WTC11 (cell line): ENCODE data around the gene LRRIQ4. TPM values are rescaled to one million over a fixed set of nuclear protein-coding genes. Genes with fewer than 3 reads are reported as not detected.

Source experiments
- ATAC-seq: fragments of 200-7000 bp; cut with Tn5 transposase; 2 replicates; pipeline ENCODE4 v1.10.0; 2021; ENCODE audit warnings: mild to moderate bottlenecking, moderate library complexity
- CTCF ChIA-PET: fragments of 300-600 bp; sonication (Branson Sonifier 250); formaldehyde crosslinking; loops from one replicate; lab custom pipeline; 2021; ENCODE audit warnings: antibody characterized with exemption; lab: Charles Lee
- POLR2A ChIA-PET: fragments of 350-600 bp; sonication (Branson Sonifier 250); formaldehyde crosslinking; loops from one replicate; lab custom pipeline; 2021; ENCODE audit warnings: antibody characterized with exemption; lab: Charles Lee
- DNase-seq: peaks from one replicate; pipeline ENCODE4 v3.0.0; 2021; ENCODE audit warnings: low spot score
- H3K27ac Mint-ChIP-seq: 2 replicates; pipeline ENCODE4 v1.8.0; 2021; ENCODE audit warnings: mixed read lengths
- H3K27me3 Mint-ChIP-seq: 2 replicates; pipeline ENCODE4 v1.8.0; 2021; ENCODE audit warnings: low read depth, mild to moderate bottlenecking, moderate library complexity, mixed read lengths
- H3K36me3 Mint-ChIP-seq: 2 replicates; pipeline ENCODE4 v1.8.0; 2021; ENCODE audit warnings: mixed read lengths
- H3K4me1 Mint-ChIP-seq: 2 replicates; pipeline ENCODE4 v1.8.0; 2022; ENCODE audit warnings: mixed read lengths
- H3K4me3 Mint-ChIP-seq: 2 replicates; pipeline ENCODE4 v1.8.0; 2021; ENCODE audit warnings: mild to moderate bottlenecking, moderate library complexity, mixed read lengths
- H3K9me3 Mint-ChIP-seq: 2 replicates; pipeline ENCODE4 v1.8.0; 2021; ENCODE audit warnings: mixed read lengths
- ATF1 ChIP-seq: sonication (generic); formaldehyde crosslinking; IDR thresholded peaks from 2 replicates; pipeline ENCODE4 v1.8.1; 2023; ENCODE audit warnings: mild to moderate bottlenecking, moderate library complexity, missing genetic modification reagents
- E2F5 ChIP-seq: sonication (generic); formaldehyde crosslinking; IDR thresholded peaks from 2 replicates; pipeline ENCODE4 v1.8.1; 2022; ENCODE audit warnings: mild to moderate bottlenecking, moderate library complexity, missing genetic modification reagents
- ESRRA ChIP-seq: sonication (generic); formaldehyde crosslinking; IDR thresholded peaks from 2 replicates; pipeline ENCODE4 v1.8.1; 2022; ENCODE audit warnings: mild to moderate bottlenecking, missing genetic modification reagents, borderline replicate concordance
- ETV6 ChIP-seq: sonication (generic); formaldehyde crosslinking; IDR thresholded peaks from 2 replicates; pipeline ENCODE4 v1.8.1; 2022; ENCODE audit warnings: mild to moderate bottlenecking, missing genetic modification reagents
- FOXP1 ChIP-seq: sonication (generic); formaldehyde crosslinking; IDR thresholded peaks from 2 replicates; pipeline ENCODE4 v1.8.0; 2022; ENCODE audit warnings: missing genetic modification reagents, mild to moderate bottlenecking, moderate library complexity, borderline replicate concordance
- JAZF1 ChIP-seq: fragments of 250-450 bp; sonication (Bioruptor Pico); IDR thresholded peaks from 2 replicates; pipeline ENCODE4 v1.9.0; 2021; ENCODE audit warnings: moderate library complexity, mild to moderate bottlenecking, inconsistent platforms
- JUN ChIP-seq: sonication (generic); formaldehyde crosslinking; IDR thresholded peaks from 2 replicates; pipeline ENCODE4 v1.8.0; 2023; ENCODE audit warnings: mild to moderate bottlenecking, missing genetic modification reagents
- KAT7 ChIP-seq: sonication (generic); formaldehyde crosslinking; IDR thresholded peaks from 2 replicates; pipeline ENCODE4 v1.8.1; 2023; ENCODE audit warnings: missing genetic modification reagents, mild to moderate bottlenecking, borderline replicate concordance
- NR1H2 ChIP-seq: sonication (generic); formaldehyde crosslinking; IDR thresholded peaks from 2 replicates; pipeline ENCODE4 v1.9.0; 2021; ENCODE audit warnings: mild to moderate bottlenecking, moderate library complexity, missing genetic modification reagents
- NR2C2 ChIP-seq: sonication (generic); formaldehyde crosslinking; IDR thresholded peaks from 2 replicates; pipeline ENCODE4 v1.8.0; 2022; ENCODE audit warnings: mild to moderate bottlenecking, missing genetic modification reagents
- NR3C1 ChIP-seq: sonication (generic); formaldehyde crosslinking; conservative IDR thresholded peaks from 2 replicates; pipeline ENCODE4 v1.8.1; 2023; ENCODE audit warnings: low read depth, mild to moderate bottlenecking, missing genetic modification reagents
- RELA ChIP-seq: sonication (generic); formaldehyde crosslinking; IDR thresholded peaks from 2 replicates; pipeline ENCODE4 v1.8.1; 2022; ENCODE audit warnings: missing genetic modification reagents, mild to moderate bottlenecking, borderline replicate concordance
- SMAD4 ChIP-seq: sonication (generic); formaldehyde crosslinking; IDR thresholded peaks from 2 replicates; pipeline ENCODE4 v1.8.0; 2022; ENCODE audit warnings: mild to moderate bottlenecking, missing genetic modification reagents
- SOX15 ChIP-seq: fragments of 250-450 bp; sonication (Bioruptor Pico); IDR thresholded peaks from 2 replicates; pipeline ENCODE4 v1.9.0; 2021; ENCODE audit warnings: mild to moderate bottlenecking
- TEAD1 ChIP-seq: sonication (generic); formaldehyde crosslinking; IDR thresholded peaks from 2 replicates; pipeline ENCODE4 v1.8.0; 2022; ENCODE audit warnings: mild to moderate bottlenecking, missing genetic modification reagents
- ZNF232 ChIP-seq: sonication (generic); formaldehyde crosslinking; IDR thresholded peaks from 2 replicates; pipeline ENCODE4 v1.8.0; 2022; ENCODE audit warnings: mild to moderate bottlenecking, missing genetic modification reagents
- ZNF317 ChIP-seq: sonication (generic); formaldehyde crosslinking; IDR thresholded peaks from 2 replicates; pipeline ENCODE4 v1.8.1; 2023; ENCODE audit warnings: low read depth, mild to moderate bottlenecking, moderate library complexity, missing genetic modification reagents, borderline replicate concordance
- ZNF532 ChIP-seq: fragments of 250-450 bp; sonication (Bioruptor Pico); IDR thresholded peaks from 2 replicates; pipeline ENCODE4 v1.9.0; 2021; ENCODE audit warnings: mild to moderate bottlenecking, borderline replicate concordance
- total RNA-seq: library from RNA; stranded (reverse); gene quantifications from 3 replicates; pipeline ENCODE4 v1.2.3, GENCODE V29; 2021
- TF ChIP-seq, protein P1 (sequence below): sonication (generic); formaldehyde crosslinking; IDR thresholded peaks from 2 replicates; pipeline ENCODE4 v1.8.1; 2023; ENCODE audit warnings: mild to moderate bottlenecking, missing genetic modification reagents, moderate library complexity
- TF ChIP-seq, protein P2 (sequence below): sonication (generic); formaldehyde crosslinking; IDR thresholded peaks from 2 replicates; pipeline ENCODE4 v1.8.1; 2023; ENCODE audit warnings: mild to moderate bottlenecking, missing genetic modification reagents, moderate library complexity

LRRIQ4 gene
- total RNA-seq, 1 experiment from 2014 or later, result 0.09 TPM

DNA sequence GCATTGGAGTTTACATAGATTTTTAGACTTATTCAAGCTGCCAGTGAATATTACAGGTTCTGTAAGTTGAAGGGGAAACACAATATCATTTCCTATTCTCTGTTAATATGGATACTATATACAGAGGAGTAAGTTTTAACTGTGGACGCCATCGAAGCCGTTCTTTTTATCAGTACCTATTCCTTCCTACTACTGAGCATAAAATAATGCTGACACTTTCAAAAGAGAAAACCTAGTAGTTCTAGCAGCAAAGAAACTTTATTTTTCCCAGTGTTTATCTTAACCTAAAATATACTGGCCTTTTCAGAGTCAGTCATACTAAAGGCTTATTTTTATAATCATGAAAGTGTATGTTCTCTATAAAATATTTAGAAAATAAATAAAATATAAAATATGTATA lies 42.8 kb downstream of the LRRIQ4 start:
- POLR2A ChIA-PET, result no interaction called here

DNA sequence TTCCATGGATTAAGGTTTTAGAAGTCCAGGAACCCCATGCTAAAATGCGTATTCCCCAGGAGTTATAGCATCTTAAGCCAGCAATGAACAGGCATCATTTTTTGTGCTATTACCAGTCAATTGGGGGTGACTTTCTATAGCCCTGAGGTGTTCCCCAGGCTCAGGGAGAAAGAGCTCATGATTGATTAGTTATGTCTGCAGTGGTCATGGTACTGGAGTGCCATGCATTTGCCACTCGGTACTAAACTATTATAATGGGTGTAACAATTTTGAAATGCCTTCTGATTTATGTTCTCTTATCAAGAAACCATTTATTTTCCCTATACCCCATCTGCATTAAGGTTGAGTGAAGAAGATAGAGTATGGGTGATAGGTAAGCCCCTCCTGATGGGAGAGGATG lies 45.1 kb downstream of the LRRIQ4 start:
- POLR2A ChIA-PET, result no interaction called here
- peaks cover 9% of the 10 kb centered on the region for H3K4me1 Mint-ChIP-seq
- no peaks in the 10 kb centered on the region for H3K36me3 Mint-ChIP-seq
- H3K27ac Mint-ChIP-seq, result no peak overlapping the region
- H3K9me3 Mint-ChIP-seq, result no peaks in the 10 kb centered on the region
- ATAC-seq, result no peak
- no peak for DNase-seq
- CTCF ChIA-PET, result interaction anchor here (0.5 kb wide), 1 partner anchor 9 kb away, joined by 3 read pairs; no protein-coding TSS in a partner anchor
- no peaks in the 10 kb centered on the region for H3K27me3 Mint-ChIP-seq
- no peak overlapping the region for H3K4me3 Mint-ChIP-seq
- TF ChIP-seq, protein P1, sequence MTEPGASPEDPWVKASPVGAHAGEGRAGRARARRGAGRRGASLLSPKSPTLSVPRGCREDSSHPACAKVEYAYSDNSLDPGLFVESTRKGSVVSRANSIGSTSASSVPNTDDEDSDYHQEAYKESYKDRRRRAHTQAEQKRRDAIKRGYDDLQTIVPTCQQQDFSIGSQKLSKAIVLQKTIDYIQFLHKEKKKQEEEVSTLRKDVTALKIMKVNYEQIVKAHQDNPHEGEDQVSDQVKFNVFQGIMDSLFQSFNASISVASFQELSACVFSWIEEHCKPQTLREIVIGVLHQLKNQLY (CRISPR knock-in tag), result no peak
- no peak for TF ChIP-seq SOX15 (CRISPR knock-in tag)
- TF ChIP-seq ZNF532 (CRISPR knock-in tag), result no peak
- TF ChIP-seq NR1H2, result no peak
- no peak for TF ChIP-seq RELA (CRISPR knock-in tag)
- no peak for TF ChIP-seq ATF1
- TF ChIP-seq ETV6 (CRISPR knock-in tag), result no peak
- TF ChIP-seq, protein P2, sequence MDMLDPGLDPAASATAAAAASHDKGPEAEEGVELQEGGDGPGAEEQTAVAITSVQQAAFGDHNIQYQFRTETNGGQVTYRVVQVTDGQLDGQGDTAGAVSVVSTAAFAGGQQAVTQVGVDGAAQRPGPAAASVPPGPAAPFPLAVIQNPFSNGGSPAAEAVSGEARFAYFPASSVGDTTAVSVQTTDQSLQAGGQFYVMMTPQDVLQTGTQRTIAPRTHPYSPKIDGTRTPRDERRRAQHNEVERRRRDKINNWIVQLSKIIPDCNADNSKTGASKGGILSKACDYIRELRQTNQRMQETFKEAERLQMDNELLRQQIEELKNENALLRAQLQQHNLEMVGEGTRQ (CRISPR knock-in tag), result no peak
- TF ChIP-seq ESRRA (CRISPR knock-in tag), result no peak
- TF ChIP-seq E2F5 (CRISPR knock-in tag), result no peak
- TF ChIP-seq TEAD1, result no peak
- no peak for TF ChIP-seq JAZF1 (CRISPR knock-in tag)
- TF ChIP-seq FOXP1 (CRISPR knock-in tag), result no peak
- TF ChIP-seq ZNF317, result no peak

More for the DNA sequence above, 42.8 kb downstream of the LRRIQ4 start:
- DNase-seq, result no peak
- ATAC-seq, result no peak
- CTCF ChIA-PET, result no interaction called here
- TF ChIP-seq JUN (CRISPR knock-in tag), result no peak
- no peak for TF ChIP-seq TEAD1
- TF ChIP-seq KAT7 (CRISPR knock-in tag), result no peak
- no peak for TF ChIP-seq ZNF232 (CRISPR knock-in tag)
- no peak for TF ChIP-seq SMAD4
- no peak for TF ChIP-seq JAZF1 (CRISPR knock-in tag)
- TF ChIP-seq NR2C2 (CRISPR knock-in tag), result no peak
- no peak for TF ChIP-seq ZNF532 (CRISPR knock-in tag)
- TF ChIP-seq NR3C1, result no peak
- TF ChIP-seq, protein P1 (CRISPR knock-in tag), result no peak
- Mint-ChIP-seq H3K36me3 (no peaks in the 10 kb centered on the region), H3K4me3 (no peak overlapping the region), H3K27me3 (no peaks in the 10 kb centered on the region), H3K27ac (no peak overlapping the region), H3K9me3 (no peaks in the 10 kb centered on the region), H3K4me1 (no peaks in the 10 kb centered on the region)
